ENCODE measurements around the gene WDR12.

Gene WDR12

DNA sequence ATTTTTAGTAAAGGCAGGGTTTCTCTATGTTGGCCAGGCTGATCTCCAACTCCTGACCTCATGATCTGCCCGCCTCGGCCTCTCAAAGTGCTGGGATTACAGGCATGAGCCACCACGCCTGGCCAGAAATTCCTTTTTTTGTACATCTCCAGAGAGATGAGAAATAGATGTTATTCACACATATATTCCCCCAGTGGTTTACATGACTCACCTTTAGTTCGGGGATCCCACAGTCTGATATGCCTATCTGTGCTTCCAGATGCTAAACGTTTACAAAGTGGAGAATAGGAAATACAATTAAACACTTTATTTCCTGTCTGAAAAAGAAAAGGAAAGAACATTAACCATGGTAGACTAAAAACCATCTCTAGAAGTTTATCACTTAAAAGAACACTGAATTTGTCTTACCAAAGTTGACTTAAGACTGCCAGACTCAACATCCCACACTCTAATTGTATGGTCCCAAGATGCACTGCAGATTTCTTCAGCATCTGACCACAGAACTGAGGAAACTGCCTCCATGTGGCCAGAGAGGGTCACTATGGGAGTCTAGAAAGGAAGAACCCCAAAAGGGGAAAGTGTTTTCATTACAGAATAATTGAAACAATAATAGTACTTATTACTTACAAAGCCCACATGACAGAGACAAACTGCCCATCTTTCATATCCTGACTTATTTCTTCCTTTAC, 27.3 kb downstream of the WDR12 start:
- Histone ChIP-seq H3K79me2 (ENCODE audit: insufficient read depth, low read length) (no peaks in the 10 kb centered on the region), H3K9ac (ENCODE audit: low read length) (no peak overlapping the region), H3K36me3 (ENCODE audit: insufficient read depth, low read length) (peaks cover 77% of the 10 kb centered on the region), H3K9me3 (ENCODE audit: low read length) (no peaks in the 10 kb centered on the region), H3K9me2 (ENCODE audit: low read depth, low read length) (no peaks in the 10 kb centered on the region), H2AFZ (ENCODE audit: low read length) (no peak overlapping the region), H3F3A (ENCODE audit: insufficient read depth, low read length) (no peaks in the 10 kb centered on the region), H3K4me3 (ENCODE audit: low read depth, low read length, poor library complexity, severe bottlenecking) (no peak overlapping the region), H3K27ac (ENCODE audit: low read depth, low read length, poor library complexity, severe bottlenecking) (no peak overlapping the region), H4K20me1 (ENCODE audit: insufficient read depth, low read length) (no peaks in the 10 kb centered on the region), H3K4me2 (ENCODE audit: low read length) (no peak overlapping the region), H3K27me3 (ENCODE audit: insufficient read depth, low read length) (no peaks in the 10 kb centered on the region), H3K4me1 (ENCODE audit: insufficient read depth, low read length, severe bottlenecking) (no peaks in the 10 kb centered on the region)
- TF ChIP-seq, protein P1, sequence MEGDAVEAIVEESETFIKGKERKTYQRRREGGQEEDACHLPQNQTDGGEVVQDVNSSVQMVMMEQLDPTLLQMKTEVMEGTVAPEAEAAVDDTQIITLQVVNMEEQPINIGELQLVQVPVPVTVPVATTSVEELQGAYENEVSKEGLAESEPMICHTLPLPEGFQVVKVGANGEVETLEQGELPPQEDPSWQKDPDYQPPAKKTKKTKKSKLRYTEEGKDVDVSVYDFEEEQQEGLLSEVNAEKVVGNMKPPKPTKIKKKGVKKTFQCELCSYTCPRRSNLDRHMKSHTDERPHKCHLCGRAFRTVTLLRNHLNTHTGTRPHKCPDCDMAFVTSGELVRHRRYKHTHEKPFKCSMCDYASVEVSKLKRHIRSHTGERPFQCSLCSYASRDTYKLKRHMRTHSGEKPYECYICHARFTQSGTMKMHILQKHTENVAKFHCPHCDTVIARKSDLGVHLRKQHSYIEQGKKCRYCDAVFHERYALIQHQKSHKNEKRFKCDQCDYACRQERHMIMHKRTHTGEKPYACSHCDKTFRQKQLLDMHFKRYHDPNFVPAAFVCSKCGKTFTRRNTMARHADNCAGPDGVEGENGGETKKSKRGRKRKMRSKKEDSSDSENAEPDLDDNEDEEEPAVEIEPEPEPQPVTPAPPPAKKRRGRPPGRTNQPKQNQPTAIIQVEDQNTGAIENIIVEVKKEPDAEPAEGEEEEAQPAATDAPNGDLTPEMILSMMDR (IDR thresholded peaks at IDR 0.05; ENCODE audit: low read length) = no peak
- no peak for TF ChIP-seq EZH2 (IDR thresholded peaks at IDR 0.05; ENCODE audit: borderline replicate concordance, low read length)

DNA sequence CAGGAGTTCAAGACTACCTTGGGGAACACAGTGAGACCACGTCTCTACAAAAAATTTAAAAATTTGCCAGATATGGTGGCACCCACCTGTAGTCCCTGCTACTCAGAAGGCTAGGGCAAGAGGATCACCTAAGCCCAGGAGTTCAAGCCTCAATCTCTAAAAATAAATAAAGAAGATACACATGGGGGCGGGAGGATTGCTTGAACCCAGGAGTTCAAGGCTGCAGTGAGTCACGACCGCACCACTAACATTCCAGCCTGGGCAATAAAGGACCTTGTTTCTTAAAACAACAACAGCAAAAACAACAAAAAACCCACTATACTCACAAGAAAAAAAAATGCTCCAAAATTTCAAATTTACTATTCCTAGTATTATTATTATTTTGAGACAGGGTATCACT, 29.9 kb downstream of the WDR12 start:
- Histone ChIP-seq H3K27ac (ENCODE audit: low read depth, low read length, poor library complexity, severe bottlenecking) (no peak overlapping the region), H3K27me3 (ENCODE audit: insufficient read depth, low read length) (no peaks in the 10 kb centered on the region), H3F3A (ENCODE audit: insufficient read depth, low read length) (no peaks in the 10 kb centered on the region), H3K9me3 (ENCODE audit: low read length) (no peaks in the 10 kb centered on the region), H3K4me1 (ENCODE audit: insufficient read depth, low read length, severe bottlenecking) (no peaks in the 10 kb centered on the region), H3K79me2 (ENCODE audit: insufficient read depth, low read length) (no peaks in the 10 kb centered on the region), H4K20me1 (ENCODE audit: insufficient read depth, low read length) (no peaks in the 10 kb centered on the region), H3K9me2 (ENCODE audit: low read depth, low read length) (no peaks in the 10 kb centered on the region), H3K9ac (ENCODE audit: low read length) (no peak overlapping the region), H3K36me3 (ENCODE audit: insufficient read depth, low read length) (peaks cover 62% of the 10 kb centered on the region), H2AFZ (ENCODE audit: low read length) (no peak overlapping the region), H3K4me3 (ENCODE audit: low read depth, low read length, poor library complexity, severe bottlenecking) (no peak overlapping the region), H3K4me2 (ENCODE audit: low read length) (no peak overlapping the region)
- TF ChIP-seq, protein P1 (IDR thresholded peaks at IDR 0.05; ENCODE audit: low read length) = no peak
- no peak for TF ChIP-seq EZH2 (IDR thresholded peaks at IDR 0.05; ENCODE audit: borderline replicate concordance, low read length)

DNA sequence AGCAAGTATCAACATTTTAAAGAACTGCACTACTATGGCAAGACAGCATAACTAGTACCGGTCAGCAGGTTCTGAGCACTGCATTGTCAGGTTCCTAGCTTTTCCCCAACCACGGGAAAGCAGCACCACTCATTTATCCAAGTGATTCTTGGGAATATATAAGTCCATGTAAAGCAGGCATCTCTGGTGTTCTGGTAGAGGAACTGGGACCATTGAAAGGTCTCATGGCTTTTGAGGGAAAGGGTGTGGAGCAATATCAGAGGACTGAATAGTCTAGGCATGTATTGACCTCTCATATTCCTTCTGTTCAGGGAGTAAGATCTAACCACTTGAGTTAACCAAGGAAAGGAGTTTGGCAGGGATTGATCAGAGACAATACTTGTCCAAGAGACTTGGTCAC, 33.8 kb downstream of the WDR12 start:
- H3K4me2 ChIP-seq (ENCODE audit: low read length) = no peak overlapping the region
- no peak overlapping the region for H3K4me3 ChIP-seq (ENCODE audit: low read depth, low read length, poor library complexity, severe bottlenecking)
- H3K36me3 ChIP-seq (ENCODE audit: insufficient read depth, low read length) = peaks cover 38% of the 10 kb centered on the region
- no peak overlapping the region for H3K27ac ChIP-seq (ENCODE audit: low read depth, low read length, poor library complexity, severe bottlenecking)
- no peak overlapping the region for H2AFZ ChIP-seq (ENCODE audit: low read length)
- no peaks in the 10 kb centered on the region for H3K9me2 ChIP-seq (ENCODE audit: low read depth, low read length)
- 0 out of 2 replicates have a peak, but pooled peaks cover 6% of the 10 kb centered on the region for H3F3A ChIP-seq (ENCODE audit: insufficient read depth, low read length)
- TF ChIP-seq EZH2 (IDR thresholded peaks at IDR 0.05; ENCODE audit: borderline replicate concordance, low read length) = no peak
- TF ChIP-seq, protein P1 (IDR thresholded peaks at IDR 0.05; ENCODE audit: low read length) = no peak
- no peaks in the 10 kb centered on the region for H3K9me3 ChIP-seq (ENCODE audit: low read length)
- no peak overlapping the region for H3K9ac ChIP-seq (ENCODE audit: low read length)
- H4K20me1 ChIP-seq (ENCODE audit: insufficient read depth, low read length) = no peaks in the 10 kb centered on the region
- H3K79me2 ChIP-seq (ENCODE audit: insufficient read depth, low read length) = no peaks in the 10 kb centered on the region
- no peaks in the 10 kb centered on the region for H3K4me1 ChIP-seq (ENCODE audit: insufficient read depth, low read length, severe bottlenecking)
- H3K27me3 ChIP-seq (ENCODE audit: insufficient read depth, low read length) = no peaks in the 10 kb centered on the region
